Raji (cell line): ENCODE data around the gene MPST.

ENCODE experiments used
- POLR2A ChIP-seq: IDR thresholded peaks from 2 replicates; pipeline ENCODE4 v1.6.1; 2011; ENCODE audit warnings: low read depth, low read length, control low read depth; ENCODE audit not compliant: insufficient read depth

Gene MPST

GRCh38 chr22:37015587-37015878 lies 4.0 kb upstream of the MPST start:
- TF ChIP-seq POLR2A, result no peak

- TF ChIP-seq POLR2A, result no peak
These were observed 3.2 kb upstream of the MPST start for GRCh38 chr22:37016134-37016910.

- TF ChIP-seq POLR2A, result no peak
These were observed 2.2 kb upstream of the MPST start for GRCh38 chr22:37017356-37017755.

GRCh38 chr22:37018086-37018814 lies 1.3 kb upstream of the MPST start:
- TF ChIP-seq POLR2A, result no peak

GRCh38 chr22:37018815-37019308 lies 680 bp upstream of the MPST start:
- TF ChIP-seq POLR2A, result no peak

- no peak for TF ChIP-seq POLR2A
These were observed 594 bp downstream of the MPST start for GRCh38 chr22:37020192-37020479.

- no peak for TF ChIP-seq POLR2A
These were observed 1.5 kb downstream of the MPST start for GRCh38 chr22:37021041-37021440.

GRCh38 chr22:37021710-37022482 lies 2.4 kb downstream of the MPST start:
- TF ChIP-seq POLR2A, result no peak

- no peak for TF ChIP-seq POLR2A
These were observed 3.2 kb downstream of the MPST start for GRCh38 chr22:37022483-37023337.

GRCh38 chr22:37023743-37024338 lies 4.3 kb downstream of the MPST start:
- no peak for TF ChIP-seq POLR2A

GRCh38 chr22:37024339-37025157 lies 5.0 kb downstream of the MPST start:
- TF ChIP-seq POLR2A, result no peak

GRCh38 chr22:37025500-37026070 lies 6.0 kb downstream of the MPST start:
- TF ChIP-seq POLR2A, result no peak

- TF ChIP-seq POLR2A, result no peak
These were observed 6.8 kb downstream of the MPST start for GRCh38 chr22:37026325-37026724.

- TF ChIP-seq POLR2A, result no peak
These were observed 8.0 kb downstream of the MPST start for GRCh38 chr22:37027556-37027955.
